Transverse colon (tissue), 4 donors: ENCODE data around the gene SYNE1.

Experiments used
- CTCF ChIP-seq, 5 experiments: fragments of 200-600 bp in 3 of 5; fragments of 450-650 bp in 2 of 5; sonication (generic) in 3 of 5; IDR thresholded peaks; 1 replicate in 2 of 5; 2 replicates in 3 of 5; pipeline ENCODE4 v1.5.1; 2016 to 2017; ENCODE audit warnings: antibody characterized with exemption in 5 of 5, inconsistent platforms in 3 of 5, mild to moderate bottlenecking in 2 of 5, moderate library complexity in 1 of 5
- EP300 ChIP-seq: sonication (generic); formaldehyde crosslinking; IDR thresholded peaks from one replicate; pipeline ENCODE4 v1.6.1; 2017; ENCODE audit warnings: antibody characterized with exemption, low read depth
- POLR2A ChIP-seq: fragments of 450-650 bp; IDR thresholded peaks from one replicate; pipeline ENCODE4 v1.6.1; 2016; ENCODE audit warnings: antibody characterized with exemption, mild to moderate bottlenecking, moderate library complexity
- POLR2AphosphoS5 ChIP-seq, 3 donors: sonication (generic); formaldehyde crosslinking; IDR thresholded peaks; one replicate each; pipeline ENCODE4 v1.6.1; 2016; ENCODE audit warnings: antibody characterized with exemption in 3 of 3

- TF ChIP-seq CTCF (IDR thresholded peaks at IDR 0.05) (no peak), POLR2AphosphoS5 (IDR thresholded peaks at IDR 0.05) (no peak), POLR2A (no peak), EP300 (no peak)
Observed at GRCh38 chr6:152290693-152291092, 346.5 kb downstream of the SYNE1 start.
